ENCODE results near the gene CYP2C19.

The CYP2C19 gene

GRCh38 chr10:94853065-94853464 is 90.6 kb downstream of the CYP2C19 start:
- H3K27ac ChIP-seq (ENCODE audit: low read length) = no peak overlapping the region
- no peak overlapping the region for H2AFZ ChIP-seq (ENCODE audit: low read depth, low read length)

GRCh38 chr10:94858005-94858404 is 95.5 kb downstream of the CYP2C19 start:
- Histone ChIP-seq H2AFZ (ENCODE audit: low read depth, low read length) (no peak overlapping the region), H3K27me3 (ENCODE audit: insufficient read depth, low read length, poor library complexity) (no peaks in the 10 kb centered on the region), H4K20me1 (ENCODE audit: insufficient read depth, low read length) (no peaks in the 10 kb centered on the region), H3K4me2 (ENCODE audit: insufficient read depth, low read length) (no peak overlapping the region), H3K36me3 (ENCODE audit: insufficient read depth, low read length) (no peaks in the 10 kb centered on the region), H3K4me3 (ENCODE audit: low read depth in 1 of 2, low read length in 2 of 2) (no peak overlapping the region), H3K9ac (ENCODE audit: low read depth, low read length) (no peak overlapping the region), H3K79me2 (ENCODE audit: insufficient read depth, low read length) (no peaks in the 10 kb centered on the region), H3K27ac (ENCODE audit: low read length) (no peak overlapping the region), H3K9me3 (ENCODE audit: insufficient read depth, low read length, severe bottlenecking) (no peaks in the 10 kb centered on the region), H3K4me1 (ENCODE audit: insufficient read depth, low read length) (no peaks in the 10 kb centered on the region)
- TF ChIP-seq CTCF (IDR thresholded peaks at IDR 0.05; ENCODE audit: borderline replicate concordance, extremely low read depth, low read length, poor library complexity, severe bottlenecking) = no peak
- TF ChIP-seq EZH2 (IDR thresholded peaks at IDR 0.05; ENCODE audit: borderline replicate concordance, low read depth, low read length, severe bottlenecking) = no peak
- DNase-seq = no peak
- no peak for ATAC-seq (ENCODE audit: insufficient read depth, low read depth)

More at GRCh38 chr10:94853065-94853464, 90.6 kb downstream of the CYP2C19 start:
- Histone ChIP-seq H3K36me3 (ENCODE audit: insufficient read depth, low read length) (no peaks in the 10 kb centered on the region), H3K4me2 (ENCODE audit: insufficient read depth, low read length) (no peak overlapping the region), H3K9me3 (ENCODE audit: insufficient read depth, low read length, severe bottlenecking) (no peaks in the 10 kb centered on the region), H3K4me3 (ENCODE audit: low read depth in 1 of 2, low read length in 2 of 2) (no peak overlapping the region), H3K9ac (ENCODE audit: low read depth, low read length) (no peak overlapping the region), H3K4me1 (ENCODE audit: insufficient read depth, low read length) (no peaks in the 10 kb centered on the region), H3K79me2 (ENCODE audit: insufficient read depth, low read length) (no peaks in the 10 kb centered on the region), H3K27me3 (ENCODE audit: insufficient read depth, low read length, poor library complexity) (no peaks in the 10 kb centered on the region), H4K20me1 (ENCODE audit: insufficient read depth, low read length) (no peaks in the 10 kb centered on the region)
- DNase-seq (no peak), ATAC-seq (ENCODE audit: insufficient read depth, low read depth) (no peak)
- TF ChIP-seq EZH2 (IDR thresholded peaks at IDR 0.05; ENCODE audit: borderline replicate concordance, low read depth, low read length, severe bottlenecking) (no peak), CTCF (IDR thresholded peaks at IDR 0.05; ENCODE audit: borderline replicate concordance, extremely low read depth, low read length, poor library complexity, severe bottlenecking) (no peak)

- Histone ChIP-seq H3K27ac (ENCODE audit: low read length) (no peak overlapping the region), H3K79me2 (ENCODE audit: insufficient read depth, low read length) (no peaks in the 10 kb centered on the region), H3K4me1 (ENCODE audit: insufficient read depth, low read length) (no peaks in the 10 kb centered on the region), H4K20me1 (ENCODE audit: insufficient read depth, low read length) (no peaks in the 10 kb centered on the region), H3K27me3 (ENCODE audit: insufficient read depth, low read length, poor library complexity) (no peaks in the 10 kb centered on the region), H3K9me3 (ENCODE audit: insufficient read depth, low read length, severe bottlenecking) (no peaks in the 10 kb centered on the region), H3K4me3 (ENCODE audit: low read depth in 1 of 2, low read length in 2 of 2) (no peak overlapping the region), H3K4me2 (ENCODE audit: insufficient read depth, low read length) (no peak overlapping the region), H3K9ac (ENCODE audit: low read depth, low read length) (no peak overlapping the region), H3K36me3 (ENCODE audit: insufficient read depth, low read length) (no peaks in the 10 kb centered on the region), H2AFZ (ENCODE audit: low read depth, low read length) (no peak overlapping the region)
- DNase-seq (no peak), ATAC-seq (ENCODE audit: insufficient read depth, low read depth) (no peak)
- TF ChIP-seq CTCF (IDR thresholded peaks at IDR 0.05; ENCODE audit: borderline replicate concordance, extremely low read depth, low read length, poor library complexity, severe bottlenecking) (no peak), EZH2 (IDR thresholded peaks at IDR 0.05; ENCODE audit: borderline replicate concordance, low read depth, low read length, severe bottlenecking) (no peak)
Measured at GRCh38 chr10:94859086-94859485, 96.6 kb downstream of the CYP2C19 start.

GRCh38 chr10:94878649-94879048 is 116.2 kb downstream of the CYP2C19 start:
- TF ChIP-seq EZH2 (IDR thresholded peaks at IDR 0.05; ENCODE audit: borderline replicate concordance, low read depth, low read length, severe bottlenecking) (no peak), CTCF (IDR thresholded peaks at IDR 0.05; ENCODE audit: borderline replicate concordance, extremely low read depth, low read length, poor library complexity, severe bottlenecking) (no peak)
- Histone ChIP-seq H3K79me2 (ENCODE audit: insufficient read depth, low read length) (no peaks in the 10 kb centered on the region), H3K4me3 (ENCODE audit: low read depth in 1 of 2, low read length in 2 of 2) (no peak overlapping the region), H3K27ac (ENCODE audit: low read length) (no peak overlapping the region), H3K9me3 (ENCODE audit: insufficient read depth, low read length, severe bottlenecking) (no peaks in the 10 kb centered on the region), H3K4me2 (ENCODE audit: insufficient read depth, low read length) (no peak overlapping the region), H3K4me1 (ENCODE audit: insufficient read depth, low read length) (no peaks in the 10 kb centered on the region), H4K20me1 (ENCODE audit: insufficient read depth, low read length) (no peaks in the 10 kb centered on the region), H3K36me3 (ENCODE audit: insufficient read depth, low read length) (no peaks in the 10 kb centered on the region), H2AFZ (ENCODE audit: low read depth, low read length) (no peak overlapping the region), H3K9ac (ENCODE audit: low read depth, low read length) (no peak overlapping the region), H3K27me3 (ENCODE audit: insufficient read depth, low read length, poor library complexity) (no peaks in the 10 kb centered on the region)
- DNase-seq (no peak), ATAC-seq (ENCODE audit: insufficient read depth, low read depth) (no peak)

Measured in DND-41 (cell line).